Fibroblast of pulmonary artery (primary cell): ENCODE data around the gene GADD45GIP1.

Source experiments
- DNase-seq: peaks from one replicate; pipeline ENCODE4 v3.0.0-alpha.2; 2010; ENCODE audit warnings: low read depth
- H3K4me3 ChIP-seq: replicated peaks from 2 replicates; pipeline ENCODE4 v1.5.1; 2011; ENCODE audit warnings: low read depth, mild to moderate bottlenecking, control low read depth, low read length, moderate library complexity
- CTCF ChIP-seq: IDR thresholded peaks from 2 replicates; pipeline ENCODE4 v1.5.1; 2011; ENCODE audit warnings: mild to moderate bottlenecking, control low read depth, low read length, inconsistent platforms; ENCODE audit errors: missing control alignments

Gene GADD45GIP1

GRCh38 chr19:12946092-12946721 is 10.8 kb downstream of the GADD45GIP1 start:
- no peak for TF ChIP-seq CTCF
- DNase-seq = peak; percentile 81
- peak overlapping the region; percentile 72 for H3K4me3 ChIP-seq

DNA sequence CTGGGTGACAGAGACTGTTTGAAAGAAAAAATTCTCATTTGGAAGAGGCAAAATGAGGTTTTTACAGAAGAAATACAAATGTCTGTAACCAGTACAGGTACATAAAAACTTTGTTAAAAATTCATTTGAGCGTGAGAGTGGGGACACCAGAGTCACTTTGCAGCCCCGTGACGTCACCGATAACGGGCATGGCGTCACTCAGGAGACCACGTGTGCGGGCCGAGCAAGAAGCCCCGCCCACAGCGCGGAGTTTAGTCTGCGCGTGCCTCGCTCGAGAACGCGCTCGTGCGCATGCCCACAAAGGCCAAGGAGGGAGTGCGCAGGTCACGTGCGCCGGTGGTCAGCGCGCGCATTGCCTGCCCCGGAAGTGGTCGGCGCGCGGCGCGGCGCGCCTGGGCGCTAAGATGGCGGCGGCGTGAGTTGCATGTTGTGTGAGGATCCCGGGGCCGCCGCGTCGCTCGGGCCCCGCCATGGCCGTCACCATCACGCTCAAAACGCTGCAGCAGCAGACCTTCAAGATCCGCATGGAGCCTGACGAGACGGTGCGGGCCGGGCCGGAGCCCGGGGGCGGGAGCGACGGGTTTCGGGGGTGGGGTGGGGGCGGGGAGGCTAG is 11.4 kb downstream of the GADD45GIP1 start, which contains the start of gene RAD23A:
RAD23A (plus strand) TSS at position 384 of the 613 bp plus-strand sequence; CDS start at position 471, 87 bp downstream.
- peak; percentile 99 for DNase-seq
- TF ChIP-seq CTCF = no peak
- peak within 1 kb of the TSS; percentile 72 for H3K4me3 ChIP-seq

GRCh38 chr19:12944104-12944674 is 12.8 kb downstream of the GADD45GIP1 start:
- no peak overlapping the region for H3K4me3 ChIP-seq
- TF ChIP-seq CTCF = no peak
- no peak for DNase-seq

GRCh38 chr19:12943437-12944044 is 13.5 kb downstream of the GADD45GIP1 start:
- no peak for DNase-seq
- TF ChIP-seq CTCF = no peak
- H3K4me3 ChIP-seq = no peak overlapping the region

DNA sequence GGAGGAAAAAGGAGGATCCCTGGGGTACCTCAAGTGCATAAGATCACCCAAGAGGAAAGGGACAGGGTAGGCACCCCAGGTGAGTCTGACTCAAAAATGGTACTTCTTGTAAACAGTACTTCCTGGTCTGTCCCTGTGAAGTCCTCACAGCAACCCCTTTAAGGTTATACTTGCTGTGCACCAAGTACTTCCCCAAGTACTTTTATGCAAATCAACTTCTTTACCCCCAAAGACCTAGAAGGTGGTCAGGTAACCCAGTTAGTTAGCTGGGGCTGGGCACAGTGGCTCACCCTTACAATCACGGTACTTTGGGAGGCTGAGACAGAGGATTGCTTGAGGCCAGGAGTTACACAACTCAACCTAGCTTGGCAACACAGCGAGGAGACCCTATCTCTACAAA is 16.1 kb downstream of the GADD45GIP1 start:
- DNase-seq = no peak
- H3K4me3 ChIP-seq = peak overlapping the region; percentile 85
- no peak for TF ChIP-seq CTCF

GRCh38 chr19:12939975-12940423 is 17.0 kb downstream of the GADD45GIP1 start:
- no peak for TF ChIP-seq CTCF
- no peak for DNase-seq

More at GRCh38 chr19:12939975-12940423, 17.0 kb downstream of the GADD45GIP1 start:
- H3K4me3 ChIP-seq = peak overlapping the region; percentile 85
